ENCODE data around the gene KLHL11.
"Not testable (repeated sequence)": the region's sequence is repeated elsewhere in the genome, so short reads cannot be mapped to it uniquely, and the experiment has no call there.

The KLHL11 gene

GRCh38 chr17:41835800-41836549 is 29.2 kb downstream of the KLHL11 start, which contains the start of gene NT5C3B:
TSS of gene NT5C3B (minus strand) at chr17:41836232. CDS start at chr17:41836193, 39 bp downstream.
- DNase-seq = peak; percentile 39 to 41

GRCh38 chr17:41835214-41835799 is 29.9 kb downstream of the KLHL11 start:
- DNase-seq = no peak

GRCh38 chr17:41829961-41830360 is 35.3 kb downstream of the KLHL11 start:
- not testable (repeated sequence) for DNase-seq

GRCh38 chr17:41825175-41825845 is 39.9 kb downstream of the KLHL11 start:
- DNase-seq = no peak

GRCh38 chr17:41824086-41824485 is 41.1 kb downstream of the KLHL11 start:
- no peak for DNase-seq

GRCh38 chr17:41823580-41823979 is 41.6 kb downstream of the KLHL11 start:
- no peak for DNase-seq

GRCh38 chr17:41823141-41823524 is 42.1 kb downstream of the KLHL11 start:
- no peak for DNase-seq

- no peak for DNase-seq
Observed at GRCh38 chr17:41822216-41823140, 42.7 kb downstream of the KLHL11 start.

- no peak for DNase-seq
Observed at GRCh38 chr17:41821776-41822175, 43.4 kb downstream of the KLHL11 start.

- no peak for DNase-seq
Observed at GRCh38 chr17:41818024-41818423, 47.2 kb downstream of the KLHL11 start.

GRCh38 chr17:41816637-41817320 is 48.4 kb downstream of the KLHL11 start:
- no peak for DNase-seq

- DNase-seq = no peak
Observed at GRCh38 chr17:41814195-41814594, 51.0 kb downstream of the KLHL11 start.

- no peak for DNase-seq
Observed at GRCh38 chr17:41813699-41814124, 51.5 kb downstream of the KLHL11 start.

- no peak for DNase-seq
Observed at GRCh38 chr17:41813152-41813680, 52.0 kb downstream of the KLHL11 start.

GRCh38 chr17:41812381-41813151 is 52.7 kb downstream of the KLHL11 start, which contains the start of gene FKBP10:
TSS of gene FKBP10 (plus strand) at chr17:41813004. CDS start at chr17:41813035, 31 bp downstream.
- DNase-seq = peak; percentile 8 to 28

GRCh38 chr17:41811549-41812380 is 53.5 kb downstream of the KLHL11 start, which contains the start of gene P3H4:
TSS of gene P3H4 (minus strand) at chr17:41811949. CDS start at chr17:41811915, 34 bp downstream.
- DNase-seq = peak; percentile 61 to 62

- peak in 1 of 2 experiments; percentile 23 for DNase-seq
Observed at GRCh38 chr17:41810659-41811548, 54.3 kb downstream of the KLHL11 start.

- no peak for DNase-seq
Observed at GRCh38 chr17:41806685-41807445, 58.4 kb downstream of the KLHL11 start.

Measured in activated CD4-positive, alpha-beta T cell treated with anti-CD3 and anti-CD28 coated beads, Interleukin-2, amount 50 U/mL, for 4 hours (primary cell).